C1 segment of cervical spinal cord (tissue), 14 donors: Measurements from ENCODE around the gene DBNL.

Source experiments
- DNase-seq, 14 donors: peaks; one replicate each; lab custom pipeline; 2025; lab: John Stamatoyannopoulos, UW

DBNL gene

DNA sequence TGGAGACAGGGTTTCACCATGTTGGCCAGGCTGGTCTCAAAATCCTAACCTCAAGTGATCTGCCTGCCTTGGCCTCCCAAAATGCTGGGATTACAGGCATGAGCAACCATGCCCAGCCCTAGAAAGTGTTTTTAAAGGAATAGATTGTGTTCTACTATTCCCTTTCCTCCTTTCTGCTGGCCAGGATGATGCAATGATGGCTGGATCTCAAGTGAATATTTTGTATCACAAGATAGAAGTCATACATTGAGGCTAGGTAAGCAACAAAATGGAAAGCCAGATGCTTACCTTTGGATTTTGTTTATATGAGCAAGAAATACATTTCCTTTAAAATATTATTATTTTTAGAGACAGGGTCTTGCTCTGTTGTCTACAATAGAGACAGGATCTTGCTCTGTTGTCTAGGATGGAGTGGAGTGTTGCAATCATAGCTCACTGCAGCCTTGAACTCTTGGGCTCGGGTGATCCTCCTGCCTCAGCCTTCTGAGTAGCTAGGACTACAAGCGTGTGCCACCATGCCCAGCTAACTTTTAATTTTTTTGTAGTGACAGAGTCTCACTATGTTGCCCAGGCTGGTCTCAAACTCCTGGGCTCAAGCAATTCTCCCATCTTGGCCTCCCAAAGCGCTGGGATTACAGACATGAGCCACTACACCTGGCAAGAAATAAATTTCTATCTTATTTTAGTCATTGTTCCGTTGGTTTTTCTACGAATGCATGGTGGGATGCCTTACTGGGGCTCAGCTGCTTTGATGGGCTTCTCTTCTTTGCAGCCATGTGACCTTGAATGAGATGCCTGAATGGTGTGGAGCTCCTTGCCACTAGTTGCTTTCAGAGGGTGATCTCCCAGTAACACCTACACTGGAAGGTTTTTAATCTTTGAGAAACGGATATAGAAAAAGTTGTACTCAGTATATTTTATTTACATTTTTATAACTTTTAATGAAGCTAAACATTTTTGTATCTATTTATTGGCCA lies 53.9 kb downstream of the DBNL start:
- no peak for DNase-seq

DNA sequence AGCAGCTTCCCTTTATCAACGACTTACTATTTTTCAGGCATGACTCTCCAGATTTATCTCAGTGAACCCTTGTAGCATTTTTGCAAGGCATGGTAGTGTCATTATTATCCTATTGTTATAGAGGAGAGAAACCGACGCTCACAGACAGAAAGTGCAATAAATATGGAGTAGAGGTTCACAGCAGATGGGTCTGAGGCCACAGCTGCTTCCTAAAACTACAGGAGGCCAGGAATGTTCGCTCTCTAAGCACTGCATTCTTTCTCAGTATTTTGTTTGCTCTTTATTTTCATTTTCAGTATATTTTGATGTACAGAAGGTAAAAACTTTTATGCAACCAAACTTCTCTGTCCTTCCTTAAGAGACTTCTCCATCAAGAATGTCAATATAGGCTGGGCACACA lies 55.2 kb downstream of the DBNL start:
- DNase-seq: no peak

DNA sequence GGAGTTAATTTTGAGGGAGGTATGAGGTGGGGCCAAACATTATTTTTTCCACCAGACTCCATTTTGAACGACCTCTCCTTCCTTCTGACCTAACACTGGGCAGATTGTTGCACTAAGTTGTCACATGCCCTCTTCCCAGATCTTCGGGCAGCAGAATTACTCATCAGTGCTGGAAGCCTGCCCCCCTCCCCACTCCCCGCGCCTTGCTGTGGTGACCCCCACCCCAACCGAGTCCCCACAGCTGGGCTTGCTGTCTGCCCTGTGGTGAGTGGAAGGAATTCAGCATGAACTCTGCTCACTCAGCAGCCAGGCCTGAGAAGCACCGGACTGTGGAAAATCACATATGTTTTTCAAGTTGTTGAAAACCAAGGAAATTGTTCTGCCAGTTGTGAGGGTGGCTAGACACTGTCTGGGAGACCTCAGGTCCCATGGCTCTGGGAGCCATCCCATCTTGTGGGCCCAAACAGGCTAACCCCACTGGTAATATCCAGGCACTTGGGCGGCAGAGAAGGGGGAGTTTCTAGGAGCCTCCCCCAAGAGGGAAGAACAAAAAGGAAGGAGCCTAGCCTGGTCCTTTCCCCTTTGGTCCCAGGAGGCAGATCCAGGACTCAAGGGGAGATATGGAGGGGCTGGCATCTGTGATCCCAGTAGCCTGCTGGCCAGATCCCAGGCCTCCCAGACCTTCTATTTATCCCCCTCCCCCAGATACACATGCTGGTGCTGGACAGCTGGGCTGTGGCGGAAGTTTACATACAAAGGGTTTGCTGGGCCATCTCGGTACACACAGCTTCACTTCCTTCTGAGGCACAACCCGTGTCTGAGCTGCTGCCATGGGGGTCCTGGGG lies 56.2 kb downstream of the DBNL start:
- DNase-seq: peak in 2 of 14 donors; percentile 44 to 84

GRCh38 chr7:44101303-44101965 lies 56.9 kb downstream of the DBNL start:
- no peak for DNase-seq

DNA sequence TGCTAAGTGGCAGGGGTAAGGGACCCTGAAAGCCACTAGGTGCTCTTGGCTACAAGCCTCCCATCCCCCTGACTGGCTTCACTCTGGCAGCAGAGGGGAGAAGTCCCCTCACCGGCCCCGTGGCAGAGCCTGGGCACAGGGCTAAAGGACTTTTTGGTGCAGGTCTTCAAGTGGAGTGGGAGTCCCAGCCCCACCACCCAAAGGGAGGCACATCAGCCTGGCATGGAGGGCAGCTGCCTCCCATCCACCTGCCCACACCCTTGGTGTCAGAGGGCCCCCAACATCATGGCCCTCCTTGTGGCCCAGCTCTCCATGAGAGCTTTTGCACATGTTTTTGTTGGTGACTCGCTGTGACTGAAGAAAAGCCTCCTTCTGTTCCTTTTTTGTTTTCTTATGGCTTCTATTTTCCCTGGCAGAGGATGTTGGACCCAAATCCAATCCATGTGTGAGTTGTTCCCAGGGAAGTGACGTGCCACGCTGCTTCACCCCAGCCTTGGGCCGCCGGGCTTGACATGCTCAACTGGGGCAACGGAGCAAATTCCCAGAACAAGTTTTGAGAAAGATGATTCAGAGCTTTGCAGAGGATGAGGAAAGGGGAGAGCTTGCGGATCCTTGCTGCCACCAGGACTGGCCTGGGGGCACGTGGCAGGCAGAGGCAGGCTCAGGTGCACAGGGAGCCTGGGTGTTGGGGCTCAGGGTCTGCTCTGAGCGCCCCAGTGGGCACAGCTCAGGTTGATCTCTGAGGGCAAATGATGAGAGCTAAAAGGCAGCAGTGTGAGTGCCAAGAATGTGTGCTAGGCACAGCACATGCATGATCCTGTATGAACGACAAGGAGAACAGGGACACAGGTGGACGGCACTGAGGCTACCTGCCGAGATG lies 57.7 kb downstream of the DBNL start:
- DNase-seq: peak in 2 of 14 donors; percentile 32 to 70

- no peak for DNase-seq
Observed at GRCh38 chr7:44102846-44103565, 58.5 kb downstream of the DBNL start.

DNA sequence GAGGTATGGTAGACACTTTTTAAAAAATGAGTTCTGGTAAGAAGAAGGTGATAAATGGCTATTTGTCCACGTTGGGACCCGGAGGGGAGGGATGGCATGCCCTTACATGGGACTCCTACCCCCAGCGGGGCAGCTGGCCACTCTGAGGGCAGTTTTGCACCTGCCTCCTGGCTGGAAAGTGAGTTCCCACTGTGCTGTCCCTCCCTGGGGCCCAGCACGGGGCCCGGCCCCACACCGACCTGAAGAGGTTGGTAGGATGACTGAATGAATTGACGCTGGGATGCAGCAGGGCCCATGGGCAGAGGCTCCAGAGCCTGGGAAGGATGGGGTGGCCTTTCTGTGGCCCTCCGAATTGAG lies 59.0 kb downstream of the DBNL start:
- no peak for DNase-seq

GRCh38 chr7:44103923-44104859 lies 59.7 kb downstream of the DBNL start, which contains the start of gene AEBP1:
Gene AEBP1, plus strand, starts transcription at chr7:44104345. Its CDS starts 321 bp downstream, at chr7:44104666.
- DNase-seq: peak in 1 of 14 donors; percentile 40

DNA sequence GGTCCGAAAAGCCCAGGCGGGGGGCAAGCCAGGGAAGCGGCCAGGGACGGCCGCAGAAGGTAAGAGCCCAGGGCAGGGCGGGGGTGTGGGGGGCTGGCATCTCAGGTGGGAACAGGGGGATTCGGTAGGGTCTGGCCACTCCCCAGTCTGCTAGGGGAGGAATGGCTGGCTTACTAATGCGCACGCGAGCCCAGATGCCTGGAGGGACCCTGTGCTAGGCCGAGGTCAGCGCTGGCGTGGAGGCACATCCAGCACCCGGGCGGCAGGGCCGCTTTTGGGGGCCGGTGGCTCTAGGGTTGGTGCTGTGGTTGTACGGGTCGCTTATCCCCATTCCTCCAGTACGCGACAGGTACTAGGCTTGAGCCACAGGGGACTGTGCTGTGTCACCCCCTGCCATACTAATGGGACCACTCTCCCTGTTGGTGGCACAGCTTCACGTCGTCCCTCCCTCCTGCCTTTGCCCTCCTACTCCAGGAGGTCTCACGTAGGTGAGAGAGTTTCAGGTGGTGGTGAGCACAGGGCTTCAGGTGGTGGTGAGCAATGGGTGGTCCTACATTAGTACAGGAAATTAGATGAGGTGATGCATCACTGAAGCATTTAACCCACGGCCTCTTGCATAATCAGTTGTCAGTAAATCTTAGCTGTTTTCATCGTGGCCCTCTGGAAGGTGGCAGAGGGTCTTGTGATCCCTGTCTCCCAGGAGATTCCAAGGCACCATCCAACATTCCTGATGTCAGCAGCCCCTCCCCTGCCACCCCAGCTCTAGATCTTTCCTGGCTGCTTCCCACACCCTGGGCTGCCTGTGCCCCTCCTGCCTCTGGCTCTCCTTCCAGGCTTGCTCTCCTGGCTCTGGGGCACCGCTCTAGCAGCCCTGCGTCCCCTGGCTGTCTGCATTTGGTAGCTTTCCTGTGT lies 60.6 kb downstream of the DBNL start:
- peak in 10 of 14 donors; percentile 25 to 80 (median 52) for DNase-seq

DNA sequence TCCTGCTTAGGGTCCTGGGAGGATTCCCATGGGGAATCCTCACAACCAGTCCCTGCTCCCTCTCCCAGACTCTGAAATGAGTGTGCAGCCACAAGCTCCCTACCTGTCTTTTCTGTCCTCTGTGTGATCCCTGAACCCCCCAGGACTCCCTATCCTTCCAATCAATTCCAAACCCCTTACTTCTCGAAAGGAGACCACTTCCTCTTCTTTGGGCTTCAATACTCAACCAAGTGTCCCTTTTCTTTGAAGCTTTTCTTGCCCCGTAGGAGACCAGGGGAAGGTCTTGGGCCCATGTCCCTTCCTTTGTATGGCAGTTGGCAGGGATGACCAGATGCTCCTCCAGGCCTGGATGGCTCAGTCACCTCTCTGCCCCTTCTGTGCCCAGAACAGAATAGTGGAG lies 61.3 kb downstream of the DBNL start:
- DNase-seq: no peak

- no peak for DNase-seq
Observed at GRCh38 chr7:44106311-44107065, 62.0 kb downstream of the DBNL start.

DNA sequence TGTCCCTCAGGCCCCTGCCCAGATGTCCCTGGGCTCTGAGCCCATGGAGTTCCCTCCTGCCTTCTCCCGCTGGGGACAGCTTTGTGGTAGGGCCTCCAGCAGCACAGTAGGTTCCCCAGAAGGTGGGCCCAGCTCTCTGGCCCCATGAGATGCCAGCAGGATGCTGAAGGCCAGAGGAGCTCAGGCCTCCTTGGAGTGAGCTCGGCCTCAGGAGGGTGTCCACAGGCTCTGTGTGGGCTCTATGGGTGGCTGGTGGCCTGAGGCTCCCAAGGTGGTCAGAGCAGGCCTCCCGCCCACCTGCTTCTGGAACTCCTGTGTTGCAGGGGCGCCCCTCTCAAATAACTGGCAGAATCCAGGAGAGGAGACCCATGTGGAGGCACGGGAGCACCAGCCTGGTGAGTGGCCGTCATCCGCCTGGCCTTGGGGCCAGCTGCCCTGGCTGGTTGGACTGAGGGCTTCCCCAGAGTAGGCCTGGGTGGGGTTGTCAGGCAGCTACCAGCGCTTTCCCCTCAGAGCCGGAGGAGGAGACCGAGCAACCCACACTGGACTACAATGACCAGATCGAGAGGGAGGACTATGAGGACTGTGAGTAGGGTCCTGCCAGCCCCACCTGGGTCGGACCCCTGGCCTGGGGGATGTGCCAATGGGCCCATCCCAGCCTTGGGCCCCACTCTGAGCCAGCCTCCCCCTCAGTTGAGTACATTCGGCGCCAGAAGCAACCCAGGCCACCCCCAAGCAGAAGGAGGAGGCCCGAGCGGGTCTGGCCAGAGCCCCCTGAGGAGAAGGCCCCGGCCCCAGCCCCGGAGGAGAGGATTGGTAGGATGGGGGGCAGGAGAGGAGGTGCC lies 62.8 kb downstream of the DBNL start:
- no peak for DNase-seq

DNA sequence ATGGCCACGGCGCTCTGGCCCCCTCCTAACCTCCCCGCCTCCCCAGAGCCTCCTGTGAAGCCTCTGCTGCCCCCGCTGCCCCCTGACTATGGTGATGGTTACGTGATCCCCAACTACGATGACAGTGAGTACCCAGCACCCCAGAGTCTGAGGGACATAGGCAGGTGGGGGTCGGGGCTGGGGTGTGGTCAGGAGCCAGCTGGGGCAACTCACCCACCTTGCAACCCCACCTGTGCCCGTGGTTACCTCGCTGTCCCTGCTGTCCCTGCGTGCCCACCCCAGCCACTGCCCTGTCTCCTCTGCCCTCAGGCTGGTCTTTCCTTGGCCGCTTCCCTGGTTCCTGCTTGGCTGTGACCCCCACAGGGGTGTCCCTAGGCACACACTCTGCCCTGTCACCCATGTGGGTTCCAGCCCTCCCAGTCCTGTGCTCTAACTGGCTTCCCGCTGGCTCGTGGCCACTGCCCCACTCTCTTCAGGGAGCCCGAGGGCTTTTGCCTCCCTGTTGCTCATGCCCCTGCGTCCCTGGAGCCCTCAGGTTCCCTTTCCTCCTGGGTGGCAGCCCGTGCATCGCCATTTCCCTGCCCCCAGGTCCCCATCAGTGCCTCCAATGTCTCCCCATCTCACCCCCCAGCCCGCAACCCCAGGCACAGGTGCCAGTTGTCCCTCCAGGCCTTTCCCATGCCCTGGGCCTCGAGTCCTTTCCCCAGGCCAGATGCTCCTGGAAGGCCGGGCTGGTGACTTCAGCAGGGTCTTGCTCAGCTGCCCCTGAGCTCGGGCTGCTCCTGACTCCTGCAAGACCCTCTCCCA lies 63.7 kb downstream of the DBNL start:
- DNase-seq: no peak

GRCh38 chr7:44108768-44109750 lies 64.6 kb downstream of the DBNL start:
- DNase-seq: no peak
